DOHH2 (cell line): ENCODE measurements around the gene OR10C1.

Source experiments
- EZH2phosphoT487 ChIP-seq: fragments of 200-600 bp; sonication (generic); IDR thresholded peaks from 2 replicates; pipeline ENCODE4 v1.6.1; 2017; ENCODE audit warnings: borderline replicate concordance, mild to moderate bottlenecking, antibody characterized with exemption, low read length, moderate library complexity, mixed read lengths
- TF ChIP-seq, protein P1 (sequence below): fragments of 200-600 bp; sonication (generic); IDR thresholded peaks from one replicate; pipeline ENCODE4 v1.5.1; 2014; ENCODE audit warnings: antibody characterized with exemption, mild to moderate bottlenecking, low read depth, low read length; ENCODE audit not compliant: poor library complexity, severe bottlenecking

DNA sequence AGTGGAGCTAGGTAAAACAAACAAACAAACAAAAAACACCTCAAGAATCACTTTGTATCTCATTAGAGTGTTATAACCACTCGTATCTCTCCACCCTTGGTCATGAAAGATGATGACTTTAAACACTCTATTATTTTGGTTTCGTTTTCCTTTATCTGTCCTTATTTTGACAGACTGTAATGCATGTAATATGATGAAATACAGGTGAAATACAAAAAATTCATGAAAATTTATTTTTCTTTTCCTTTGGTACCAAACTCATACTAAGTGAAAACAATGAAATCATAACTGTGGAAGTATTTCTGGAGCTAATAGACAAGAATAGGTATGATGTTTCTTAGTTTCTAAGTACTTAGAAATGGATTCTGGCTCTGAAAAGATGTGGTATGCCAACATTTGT, 39.6 kb upstream of the OR10C1 start:
- TF ChIP-seq, protein P1, sequence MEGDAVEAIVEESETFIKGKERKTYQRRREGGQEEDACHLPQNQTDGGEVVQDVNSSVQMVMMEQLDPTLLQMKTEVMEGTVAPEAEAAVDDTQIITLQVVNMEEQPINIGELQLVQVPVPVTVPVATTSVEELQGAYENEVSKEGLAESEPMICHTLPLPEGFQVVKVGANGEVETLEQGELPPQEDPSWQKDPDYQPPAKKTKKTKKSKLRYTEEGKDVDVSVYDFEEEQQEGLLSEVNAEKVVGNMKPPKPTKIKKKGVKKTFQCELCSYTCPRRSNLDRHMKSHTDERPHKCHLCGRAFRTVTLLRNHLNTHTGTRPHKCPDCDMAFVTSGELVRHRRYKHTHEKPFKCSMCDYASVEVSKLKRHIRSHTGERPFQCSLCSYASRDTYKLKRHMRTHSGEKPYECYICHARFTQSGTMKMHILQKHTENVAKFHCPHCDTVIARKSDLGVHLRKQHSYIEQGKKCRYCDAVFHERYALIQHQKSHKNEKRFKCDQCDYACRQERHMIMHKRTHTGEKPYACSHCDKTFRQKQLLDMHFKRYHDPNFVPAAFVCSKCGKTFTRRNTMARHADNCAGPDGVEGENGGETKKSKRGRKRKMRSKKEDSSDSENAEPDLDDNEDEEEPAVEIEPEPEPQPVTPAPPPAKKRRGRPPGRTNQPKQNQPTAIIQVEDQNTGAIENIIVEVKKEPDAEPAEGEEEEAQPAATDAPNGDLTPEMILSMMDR, result no peak
- TF ChIP-seq EZH2phosphoT487, result no peak
